T-helper 1 cell (primary cell): ENCODE data around the gene ENPP1.
A peak's percentile ranks its signal among the peaks of the same experiment; 100 is the strongest.

Experiments
- DNase-seq, 5 donors: peaks; one replicate each; pipeline ENCODE4 v3.0.0-alpha.2; 2012 to 2020
- total RNA-seq, 4 donors: gene quantifications; one replicate each; lab custom pipeline; 2026; lab: John Stamatoyannopoulos, UW

The ENPP1 gene
- 0.27 to 1.2 (median 0.70) reads per million in 4 donors for total RNA-seq

GRCh38 chr6:131807644-131808459, at the start of gene ENPP1:
Gene ENPP1 (plus strand): TSS chr6:131808020. CDS start chr6:131808036, 16 bp downstream.
- DNase-seq, result peak; percentile 15 to 34 (median 21)

GRCh38 chr6:131758920-131759319, 48.9 kb upstream of the ENPP1 start:
- no peak for DNase-seq

- no peak for DNase-seq
Measured at GRCh38 chr6:131761060-131761761, 46.6 kb upstream of the ENPP1 start.

- no peak for DNase-seq
Measured at GRCh38 chr6:131761762-131762067, 46.1 kb upstream of the ENPP1 start.

GRCh38 chr6:131762984-131763383, 44.8 kb upstream of the ENPP1 start:
- DNase-seq, result no peak

- no peak for DNase-seq
Measured at GRCh38 chr6:131763749-131764148, 44.1 kb upstream of the ENPP1 start.

- DNase-seq, result no peak
Measured at GRCh38 chr6:131764350-131764749, 43.5 kb upstream of the ENPP1 start.

- no peak for DNase-seq
Measured at GRCh38 chr6:131765081-131765803, 42.6 kb upstream of the ENPP1 start.

GRCh38 chr6:131765804-131766135, 42.0 kb upstream of the ENPP1 start:
- DNase-seq, result no peak

- DNase-seq, result no peak
Measured at GRCh38 chr6:131766631-131767030, 41.2 kb upstream of the ENPP1 start.

- DNase-seq, result no peak
Measured at GRCh38 chr6:131768964-131769363, 38.9 kb upstream of the ENPP1 start.

GRCh38 chr6:131769385-131770141, 38.3 kb upstream of the ENPP1 start:
- DNase-seq, result no peak

- DNase-seq, result no peak
Measured at GRCh38 chr6:131770776-131771175, 37.0 kb upstream of the ENPP1 start.

- no peak for DNase-seq
Measured at GRCh38 chr6:131773284-131773950, 34.4 kb upstream of the ENPP1 start.

GRCh38 chr6:131775886-131776285, 31.9 kb upstream of the ENPP1 start:
- no peak for DNase-seq

- DNase-seq, result no peak
Measured at GRCh38 chr6:131776985-131777384, 30.8 kb upstream of the ENPP1 start.

GRCh38 chr6:131778169-131778568, 29.7 kb upstream of the ENPP1 start:
- no peak for DNase-seq

GRCh38 chr6:131779304-131779703, 28.5 kb upstream of the ENPP1 start:
- no peak for DNase-seq

GRCh38 chr6:131780600-131780999, 27.2 kb upstream of the ENPP1 start:
- DNase-seq, result no peak

- DNase-seq, result no peak
Measured at GRCh38 chr6:131781687-131782086, 26.1 kb upstream of the ENPP1 start.

- DNase-seq, result no peak
Measured at GRCh38 chr6:131782764-131783163, 25.1 kb upstream of the ENPP1 start.

- DNase-seq, result no peak
Measured at GRCh38 chr6:131784561-131784960, 23.3 kb upstream of the ENPP1 start.
